ENCODE results near the gene FXYD1.

FXYD1 gene

DNA sequence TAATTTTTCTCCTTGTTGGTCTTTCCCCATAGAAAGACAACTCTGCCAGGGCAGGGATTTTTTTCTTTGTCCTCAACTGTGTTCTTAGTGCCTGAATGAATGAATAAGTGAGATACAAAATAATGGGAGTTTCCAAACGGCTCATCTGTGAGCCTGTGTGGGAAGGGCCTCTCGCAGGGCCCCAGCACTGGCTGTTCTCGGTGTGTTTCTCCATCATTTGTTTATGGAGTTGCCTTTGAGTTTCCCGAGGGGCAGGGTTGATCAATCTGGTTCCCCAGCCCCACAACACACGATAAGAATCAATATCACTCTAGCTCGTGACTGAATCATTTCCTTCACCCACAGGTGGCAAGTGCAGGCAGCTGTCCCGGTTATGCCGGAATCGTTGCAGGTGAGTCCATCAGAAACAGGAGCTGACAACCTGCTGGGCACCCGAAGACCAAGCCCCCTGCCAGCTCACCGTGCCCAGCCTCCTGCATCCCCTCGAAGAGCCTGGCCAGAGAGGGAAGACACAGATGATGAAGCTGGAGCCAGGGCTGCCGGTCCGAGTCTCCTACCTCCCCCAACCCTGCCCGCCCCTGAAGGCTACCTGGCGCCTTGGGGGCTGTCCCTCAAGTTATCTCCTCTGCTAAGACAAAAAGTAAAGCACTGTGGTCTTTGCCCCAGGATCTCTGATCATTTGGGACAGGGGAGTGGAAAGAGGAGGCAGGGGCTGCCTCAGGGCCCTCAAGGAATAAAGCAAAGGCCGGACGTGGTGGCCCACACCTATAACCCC is 30.8 kb downstream of the FXYD1 start:
- Histone ChIP-seq H3K27ac (replicated peaks; ENCODE audit: low read length) (no peak overlapping the region), H3K4me2 (ENCODE audit: insufficient read depth, low read length, poor library complexity, severe bottlenecking) (no peak overlapping the region), H3K36me3 (replicated peaks in 1 of 2; ENCODE audit: control insufficient read depth in 2 of 2, insufficient read depth in 2 of 2, low read length in 2 of 2) (peaks cover 0 to 3% of the 10 kb centered on the region in 2 donors), H2BK120ac (ENCODE audit: low read depth, low read length) (no peak overlapping the region), H3K79me1 (ENCODE audit: low read depth, low read length) (no peaks in the 10 kb centered on the region), H3K9ac (ENCODE audit: low read depth, low read length, poor library complexity) (no peak overlapping the region), H4K91ac (ENCODE audit: low read depth, low read length, poor library complexity) (no peak overlapping the region), H3K14ac (ENCODE audit: low read length) (no peak overlapping the region), H2BK15ac (ENCODE audit: low read length) (no peak overlapping the region), H3K4ac (ENCODE audit: low read length) (no peak overlapping the region), H2BK5ac (ENCODE audit: low read length) (no peak overlapping the region), H3K23ac (ENCODE audit: low read depth, low read length, poor library complexity) (no peak overlapping the region), H2AFZ (ENCODE audit: low read length) (no peak overlapping the region), H3K18ac (ENCODE audit: low read length) (no peak overlapping the region), H2BK12ac (ENCODE audit: low read length) (no peak overlapping the region), H3K9me3 (replicated peaks in 1 of 2; ENCODE audit: control insufficient read depth in 2 of 2, insufficient read depth in 1 of 2, low read depth in 1 of 2, low read length in 2 of 2) (peaks cover 4 to 19% of the 10 kb centered on the region in 2 donors), H3K4me3 (ENCODE audit: low read length in 2 of 2) (no peak overlapping the region), H3K4me1 (ENCODE audit: control insufficient read depth in 2 of 2, insufficient read depth in 1 of 2, low read depth in 1 of 2, low read length in 2 of 2) (peaks cover 0 to 5% of the 10 kb centered on the region in 2 donors), H3K27me3 (ENCODE audit: control insufficient read depth in 3 of 3, insufficient read depth in 3 of 3, low read depth in 1 of 3, low read length in 3 of 3) (no peaks in the 10 kb centered on the region), H4K8ac (ENCODE audit: low read depth, low read length) (no peak overlapping the region), H2AK5ac (ENCODE audit: low read depth, low read length) (no peak overlapping the region)
- no CpG with 5 or more reads among the region's 18 CpGs for WGBS, 2 donors (ENCODE audit: extremely low coverage in 2 of 2, insufficient read length in 2 of 2, insufficient replicate concordance in 1 of 2)
- no peak for DNase-seq (ENCODE audit: low spot score)

DNA sequence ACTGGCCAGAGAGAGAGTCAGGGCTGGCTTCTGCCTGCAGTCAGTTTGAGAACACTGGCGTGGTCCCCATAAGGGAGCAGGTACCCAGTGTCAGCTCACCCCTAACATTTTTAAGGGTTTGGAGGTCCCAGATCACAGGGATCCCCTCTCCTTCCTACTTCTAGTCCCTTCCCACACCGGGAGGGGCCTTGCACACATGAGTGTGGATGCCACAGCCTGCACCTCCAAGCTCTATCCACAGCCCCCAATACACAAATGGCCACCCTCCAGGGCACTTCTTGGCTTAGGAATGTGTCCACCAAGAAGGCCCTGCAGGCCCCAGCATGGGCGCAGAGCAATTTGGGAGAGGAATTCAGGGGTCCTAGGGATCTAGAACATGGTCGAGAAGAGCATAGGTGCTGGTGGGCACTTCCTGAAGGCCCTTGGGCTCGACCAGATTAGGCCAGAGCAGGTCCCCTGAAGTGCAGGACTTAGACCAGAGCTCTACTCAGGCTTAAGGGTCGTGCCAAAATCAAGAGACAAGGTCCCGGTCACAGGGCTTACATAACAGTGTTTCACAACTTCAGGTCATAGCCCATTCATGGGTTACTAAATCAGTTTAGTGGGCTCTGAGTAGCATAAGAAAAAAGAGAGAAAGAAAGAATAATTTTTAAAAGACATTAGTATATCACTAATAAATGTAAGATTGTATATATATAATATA is 31.9 kb downstream of the FXYD1 start:
- Histone ChIP-seq H3K9me3 (replicated peaks in 1 of 2; ENCODE audit: control insufficient read depth in 2 of 2, insufficient read depth in 1 of 2, low read depth in 1 of 2, low read length in 2 of 2) (peaks cover 4 to 12% of the 10 kb centered on the region in 2 donors), H3K14ac (ENCODE audit: low read length) (no peak overlapping the region), H3K9ac (ENCODE audit: low read depth, low read length, poor library complexity) (no peak overlapping the region), H3K4ac (ENCODE audit: low read length) (no peak overlapping the region), H4K8ac (ENCODE audit: low read depth, low read length) (no peak overlapping the region), H2BK15ac (ENCODE audit: low read length) (no peak overlapping the region), H3K4me3 (ENCODE audit: low read length in 2 of 2) (no peak overlapping the region), H3K27me3 (ENCODE audit: control insufficient read depth in 3 of 3, insufficient read depth in 3 of 3, low read depth in 1 of 3, low read length in 3 of 3) (no peaks in the 10 kb centered on the region), H3K27ac (replicated peaks; ENCODE audit: low read length) (no peak overlapping the region), H3K18ac (ENCODE audit: low read length) (no peak overlapping the region), H2BK120ac (ENCODE audit: low read depth, low read length) (peak overlapping the region; percentile 18), H3K36me3 (replicated peaks in 1 of 2; ENCODE audit: control insufficient read depth in 2 of 2, insufficient read depth in 2 of 2, low read length in 2 of 2) (peaks cover 0 to 3% of the 10 kb centered on the region in 2 donors), H3K79me1 (ENCODE audit: low read depth, low read length) (no peaks in the 10 kb centered on the region), H2AFZ (ENCODE audit: low read length) (no peak overlapping the region), H2AK5ac (ENCODE audit: low read depth, low read length) (peak overlapping the region; percentile 16), H2BK5ac (ENCODE audit: low read length) (no peak overlapping the region), H3K4me1 (ENCODE audit: control insufficient read depth in 2 of 2, insufficient read depth in 1 of 2, low read depth in 1 of 2, low read length in 2 of 2) (peaks cover 0 to 5% of the 10 kb centered on the region in 2 donors), H4K91ac (ENCODE audit: low read depth, low read length, poor library complexity) (no peak overlapping the region), H2BK12ac (ENCODE audit: low read length) (no peak overlapping the region), H3K23ac (ENCODE audit: low read depth, low read length, poor library complexity) (peak overlapping the region; percentile 8), H3K4me2 (ENCODE audit: insufficient read depth, low read length, poor library complexity, severe bottlenecking) (no peak overlapping the region)
- DNase-seq (ENCODE audit: low spot score) = no peak
- WGBS, 2 donors (ENCODE audit: extremely low coverage in 2 of 2, insufficient read length in 2 of 2, insufficient replicate concordance in 1 of 2) = no CpG with 5 or more reads among the region's 7 CpGs

DNA sequence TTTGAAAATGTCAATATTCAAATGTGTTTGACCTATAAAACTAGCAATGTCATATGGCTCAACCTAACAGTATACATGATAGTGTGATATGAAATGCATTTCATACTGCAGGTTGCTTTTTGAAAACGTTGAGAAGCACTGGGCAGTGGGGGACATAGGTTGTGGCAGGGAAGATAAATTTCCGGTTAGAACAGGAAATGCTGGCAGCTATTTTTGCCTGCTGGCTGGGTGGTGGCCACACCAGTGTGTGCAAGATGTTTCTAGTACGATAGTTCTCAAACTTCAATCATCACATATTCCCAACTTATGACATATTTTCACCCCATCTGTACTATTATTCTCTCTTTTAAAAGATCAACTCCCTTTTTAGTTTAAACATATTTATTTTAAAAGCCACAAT is 33.1 kb downstream of the FXYD1 start:
- H2AFZ ChIP-seq (ENCODE audit: low read length) = no peak overlapping the region
- H3K36me3 ChIP-seq (replicated peaks in 1 of 2; ENCODE audit: control insufficient read depth in 2 of 2, insufficient read depth in 2 of 2, low read length in 2 of 2) = peaks cover 0 to under 1% of the 10 kb centered on the region in 2 donors
- H3K4ac ChIP-seq (ENCODE audit: low read length) = no peak overlapping the region
- no peak for DNase-seq (ENCODE audit: low spot score)
- no peak overlapping the region for H3K27ac ChIP-seq (replicated peaks; ENCODE audit: low read length)
- H3K9me3 ChIP-seq (replicated peaks in 1 of 2; ENCODE audit: control insufficient read depth in 2 of 2, insufficient read depth in 1 of 2, low read depth in 1 of 2, low read length in 2 of 2) = peaks cover under 1 to 5% of the 10 kb centered on the region in 2 donors
- H2BK12ac ChIP-seq (ENCODE audit: low read length) = no peak overlapping the region
- peaks cover 0 to 2% of the 10 kb centered on the region in 2 donors for H3K4me1 ChIP-seq (ENCODE audit: control insufficient read depth in 2 of 2, insufficient read depth in 1 of 2, low read depth in 1 of 2, low read length in 2 of 2)
- H3K4me3 ChIP-seq (ENCODE audit: low read length in 2 of 2) = no peak overlapping the region
- H3K23ac ChIP-seq (ENCODE audit: low read depth, low read length, poor library complexity) = no peak overlapping the region
- no peak overlapping the region for H3K14ac ChIP-seq (ENCODE audit: low read length)
- no peak overlapping the region for H3K9ac ChIP-seq (ENCODE audit: low read depth, low read length, poor library complexity)
- H3K4me2 ChIP-seq (ENCODE audit: insufficient read depth, low read length, poor library complexity, severe bottlenecking) = no peak overlapping the region
- H3K18ac ChIP-seq (ENCODE audit: low read length) = no peak overlapping the region
- H2BK5ac ChIP-seq (ENCODE audit: low read length) = no peak overlapping the region
- no CpG with 5 or more reads among the region's 3 CpGs for WGBS, 2 donors (ENCODE audit: extremely low coverage in 2 of 2, insufficient read length in 2 of 2, insufficient replicate concordance in 1 of 2)
- H4K91ac ChIP-seq (ENCODE audit: low read depth, low read length, poor library complexity) = no peak overlapping the region
- no peaks in the 10 kb centered on the region for H3K27me3 ChIP-seq (ENCODE audit: control insufficient read depth in 3 of 3, insufficient read depth in 3 of 3, low read depth in 1 of 3, low read length in 3 of 3)
- H2BK15ac ChIP-seq (ENCODE audit: low read length) = no peak overlapping the region
- no peak overlapping the region for H2BK120ac ChIP-seq (ENCODE audit: low read depth, low read length)
- H3K79me1 ChIP-seq (ENCODE audit: low read depth, low read length) = no peaks in the 10 kb centered on the region
- no peak overlapping the region for H2AK5ac ChIP-seq (ENCODE audit: low read depth, low read length)
- H4K8ac ChIP-seq (ENCODE audit: low read depth, low read length) = no peak overlapping the region

DNA sequence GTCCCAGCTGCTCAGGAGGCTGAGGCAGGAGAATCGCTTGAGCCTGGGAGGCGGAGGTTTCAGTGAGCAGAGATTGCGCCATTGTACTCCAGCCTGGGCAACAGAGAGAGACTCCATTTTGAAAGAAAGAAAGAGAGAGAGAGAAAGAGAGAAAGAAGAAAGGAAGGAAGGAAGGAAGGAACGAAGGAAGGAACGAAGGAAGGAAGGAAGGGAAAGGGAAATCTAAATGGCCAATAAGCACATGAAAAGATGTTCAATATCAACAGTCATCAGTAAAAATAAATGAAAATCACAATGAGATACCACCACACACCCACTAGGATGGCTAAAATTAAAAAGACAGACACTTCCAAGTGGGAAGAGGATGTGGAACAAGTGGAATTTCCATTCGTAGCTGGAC is 35.6 kb downstream of the FXYD1 start:
- Histone ChIP-seq H3K4ac (ENCODE audit: low read length) (no peak overlapping the region), H3K27ac (replicated peaks; ENCODE audit: low read length) (no peak overlapping the region), H3K23ac (ENCODE audit: low read depth, low read length, poor library complexity) (no peak overlapping the region), H3K36me3 (replicated peaks in 1 of 2; ENCODE audit: control insufficient read depth in 2 of 2, insufficient read depth in 2 of 2, low read length in 2 of 2) (no peaks in the 10 kb centered on the region), H2BK15ac (ENCODE audit: low read length) (no peak overlapping the region), H3K27me3 (ENCODE audit: control insufficient read depth in 3 of 3, insufficient read depth in 3 of 3, low read depth in 1 of 3, low read length in 3 of 3) (no peaks in the 10 kb centered on the region), H2AK5ac (ENCODE audit: low read depth, low read length) (no peak overlapping the region), H2BK120ac (ENCODE audit: low read depth, low read length) (no peak overlapping the region), H2BK12ac (ENCODE audit: low read length) (no peak overlapping the region), H3K79me1 (ENCODE audit: low read depth, low read length) (no peaks in the 10 kb centered on the region), H3K18ac (ENCODE audit: low read length) (no peak overlapping the region), H2AFZ (ENCODE audit: low read length) (no peak overlapping the region), H3K4me2 (ENCODE audit: insufficient read depth, low read length, poor library complexity, severe bottlenecking) (no peak overlapping the region), H3K4me3 (ENCODE audit: low read length in 2 of 2) (no peak overlapping the region), H3K4me1 (ENCODE audit: control insufficient read depth in 2 of 2, insufficient read depth in 1 of 2, low read depth in 1 of 2, low read length in 2 of 2) (no peaks in the 10 kb centered on the region), H4K91ac (ENCODE audit: low read depth, low read length, poor library complexity) (no peak overlapping the region), H4K8ac (ENCODE audit: low read depth, low read length) (no peak overlapping the region), H3K9me3 (replicated peaks in 1 of 2; ENCODE audit: control insufficient read depth in 2 of 2, insufficient read depth in 1 of 2, low read depth in 1 of 2, low read length in 2 of 2) (peaks cover 0 to 5% of the 10 kb centered on the region in 2 donors), H3K14ac (ENCODE audit: low read length) (no peak overlapping the region), H3K9ac (ENCODE audit: low read depth, low read length, poor library complexity) (no peak overlapping the region), H2BK5ac (ENCODE audit: low read length) (no peak overlapping the region)
- no peak for DNase-seq (ENCODE audit: low spot score)
- no CpG with 5 or more reads among the region's 6 CpGs for WGBS, 2 donors (ENCODE audit: extremely low coverage in 2 of 2, insufficient read length in 2 of 2, insufficient replicate concordance in 1 of 2)

Data from neuronal stem cell (in vitro differentiated cells).